GM19351 (cell line): ENCODE measurements around the gene MEF2A.

Experiments used
- ATAC-seq: cut with Tn5 transposase; IDR thresholded peaks from one replicate; pipeline ENCODE4 v1.9.1; 2021; ENCODE audit warnings: mild to moderate bottlenecking, moderate library complexity; ENCODE audit not compliant: unreplicated experiment

Gene MEF2A

GRCh38 chr15:99562238-99562637, 3.5 kb upstream of the MEF2A start:
- no peak for ATAC-seq

GRCh38 chr15:99564221-99565048, 1.3 kb upstream of the MEF2A start:
- peak; percentile 47 for ATAC-seq

DNA sequence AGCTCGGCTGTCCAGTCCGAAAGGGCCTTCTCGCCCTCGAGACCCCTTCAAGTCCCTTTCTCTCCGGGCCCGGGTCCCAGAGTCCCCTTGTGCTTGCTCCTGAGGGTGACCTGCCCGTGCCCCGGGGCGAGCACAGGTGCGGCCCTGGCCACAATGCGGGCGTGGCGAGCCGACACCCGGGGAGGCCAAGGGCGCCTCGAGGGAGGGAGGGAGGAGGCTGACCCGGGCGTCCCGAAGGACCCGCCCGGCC, 810 bp upstream of the MEF2A start:
- no peak for ATAC-seq

DNA sequence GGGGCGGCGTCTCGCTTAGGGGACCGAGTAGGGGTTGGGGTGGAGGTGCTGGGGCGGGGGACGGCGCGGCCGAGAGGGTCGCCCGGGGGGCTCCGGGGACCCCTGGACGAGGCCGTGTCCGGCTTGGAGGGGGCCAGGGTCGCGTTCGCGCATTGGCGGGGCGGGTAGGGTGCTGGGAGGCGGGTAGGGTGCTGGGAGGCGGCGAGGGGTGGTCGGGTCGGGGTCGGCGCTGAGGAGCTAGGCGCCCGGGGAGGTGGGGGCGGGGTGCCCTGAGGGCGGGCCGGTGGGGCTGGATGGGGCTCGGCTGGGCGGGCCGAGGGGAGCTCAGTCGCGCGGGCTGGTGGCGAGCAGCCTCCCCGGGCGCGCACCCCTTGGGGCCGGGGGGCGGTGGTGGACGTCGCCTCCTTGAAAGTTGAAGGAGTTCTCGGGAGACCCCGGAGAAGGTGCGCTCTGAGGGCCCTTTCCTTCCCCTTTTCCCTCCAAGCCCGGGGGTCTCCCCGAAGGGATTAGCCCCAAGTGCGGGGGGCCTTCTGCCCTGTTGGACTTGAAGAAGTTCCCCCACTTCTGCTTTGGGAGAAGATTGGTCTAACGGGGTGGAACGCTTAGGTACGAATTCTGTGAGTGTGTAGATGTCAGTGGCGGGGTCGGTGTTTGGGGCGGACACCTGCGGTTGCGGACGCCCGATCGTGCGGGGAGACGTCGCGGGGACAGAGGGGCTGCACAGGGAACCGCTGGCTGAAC, 543 bp downstream of the MEF2A start:
- no peak for ATAC-seq

DNA sequence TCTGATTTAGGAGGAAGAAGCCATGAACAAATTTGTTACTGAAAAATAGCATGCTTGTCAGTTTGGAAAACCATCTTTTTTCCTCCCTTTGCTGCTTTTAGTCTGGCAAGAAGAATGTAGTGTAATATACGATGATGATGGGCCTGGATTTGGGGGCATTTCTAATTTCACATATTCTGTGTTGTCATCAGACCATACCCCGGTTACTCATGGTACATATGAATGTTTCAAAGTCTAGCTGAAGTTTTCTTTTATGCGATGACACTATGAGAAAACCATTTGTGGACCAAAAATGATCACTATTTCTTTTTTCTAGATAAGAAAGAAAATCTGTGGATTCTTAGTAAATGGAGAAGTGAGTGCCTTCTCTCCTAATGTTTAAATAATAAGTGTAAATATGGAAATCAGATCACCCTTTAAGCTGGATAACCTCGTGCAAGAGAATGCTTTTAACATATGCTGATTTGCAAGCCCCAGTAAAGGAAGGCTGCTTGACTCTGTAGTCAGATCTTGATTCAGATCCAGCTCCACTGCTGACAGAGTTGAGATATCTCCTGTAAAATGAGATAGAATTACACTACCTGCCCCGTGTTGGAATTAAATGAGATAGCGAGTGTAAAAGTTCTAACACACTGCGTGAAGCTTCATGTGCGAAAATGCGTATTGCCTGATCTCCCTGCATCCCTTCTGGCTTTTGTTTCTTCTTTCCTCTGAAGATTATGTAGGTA, 3.0 kb downstream of the MEF2A start:
- no peak for ATAC-seq

DNA sequence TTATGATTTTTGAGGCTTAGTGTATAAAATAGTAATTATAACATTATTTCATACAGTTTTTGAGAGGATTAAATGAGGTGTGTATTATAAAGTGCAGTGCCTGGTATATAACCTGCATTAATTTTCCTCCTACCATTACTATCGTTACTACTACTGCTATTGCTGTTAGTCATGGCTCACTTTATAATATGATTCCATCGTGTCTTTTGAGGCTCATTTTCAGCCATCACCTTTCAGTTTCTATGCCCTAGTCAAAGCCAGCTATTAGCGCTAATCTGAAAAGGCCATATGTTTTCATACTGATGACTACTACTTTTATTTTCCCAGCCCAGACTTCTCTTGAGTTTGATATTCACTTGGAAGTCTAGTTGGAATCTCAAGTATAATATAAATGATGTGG, 5.5 kb downstream of the MEF2A start:
- ATAC-seq, result peak; percentile 61

DNA sequence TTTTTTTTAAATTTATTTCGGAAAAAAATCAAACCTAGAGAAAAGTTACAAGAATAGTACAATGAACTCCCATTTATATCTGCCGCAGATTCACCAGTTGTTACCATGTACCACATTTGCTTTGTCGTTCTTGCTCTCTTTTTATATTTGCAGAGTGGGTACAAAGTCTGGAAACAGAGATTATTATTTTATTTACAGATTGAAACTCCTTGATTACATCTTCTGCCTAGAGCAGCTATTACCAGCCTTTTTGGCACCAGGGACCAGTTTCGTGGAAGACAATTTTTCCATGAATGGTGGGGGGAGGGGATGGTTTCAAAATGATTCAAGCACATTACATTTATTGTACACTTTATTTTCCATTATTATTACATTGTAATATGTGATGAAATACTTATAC, 8.3 kb downstream of the MEF2A start:
- ATAC-seq, result no peak

DNA sequence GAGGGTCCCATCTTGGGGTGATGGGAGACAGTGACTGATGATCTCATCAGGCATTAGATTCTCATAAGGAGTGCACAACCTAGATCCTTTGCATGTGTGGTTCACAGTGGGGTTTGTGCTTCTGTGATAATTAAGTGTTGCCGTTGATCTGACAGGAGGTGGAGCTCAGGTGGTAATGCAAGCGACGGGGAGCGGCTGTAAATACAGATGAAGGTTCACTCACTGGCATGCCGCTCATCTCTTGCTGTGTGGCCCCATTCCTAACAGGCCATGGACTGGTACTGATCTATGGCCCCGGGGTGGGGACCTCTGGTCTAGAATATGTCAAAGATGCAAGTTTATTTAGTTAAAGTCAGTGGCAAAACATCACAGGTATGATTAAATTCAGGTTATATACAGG, 8.7 kb downstream of the MEF2A start:
- ATAC-seq, result no peak

DNA sequence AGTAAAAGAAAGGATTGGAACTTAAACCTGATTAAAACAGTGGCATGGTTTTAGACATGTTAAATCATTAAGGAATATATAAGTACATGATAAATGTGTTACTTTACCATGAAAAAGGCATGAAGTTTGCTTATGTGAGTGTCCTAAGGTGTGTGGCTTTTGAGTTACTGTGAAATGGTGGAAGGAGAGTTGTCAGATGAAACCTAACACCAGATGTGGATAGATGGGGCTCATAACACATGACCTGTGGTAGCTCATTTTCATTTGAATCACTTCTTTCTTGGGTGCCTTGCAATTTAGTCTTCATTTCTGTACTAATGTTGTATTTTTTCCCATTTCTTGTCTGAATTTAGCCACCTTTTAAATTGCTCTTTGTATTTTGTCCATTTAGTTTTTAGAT, 13.0 kb downstream of the MEF2A start:
- peak; percentile 71 for ATAC-seq

DNA sequence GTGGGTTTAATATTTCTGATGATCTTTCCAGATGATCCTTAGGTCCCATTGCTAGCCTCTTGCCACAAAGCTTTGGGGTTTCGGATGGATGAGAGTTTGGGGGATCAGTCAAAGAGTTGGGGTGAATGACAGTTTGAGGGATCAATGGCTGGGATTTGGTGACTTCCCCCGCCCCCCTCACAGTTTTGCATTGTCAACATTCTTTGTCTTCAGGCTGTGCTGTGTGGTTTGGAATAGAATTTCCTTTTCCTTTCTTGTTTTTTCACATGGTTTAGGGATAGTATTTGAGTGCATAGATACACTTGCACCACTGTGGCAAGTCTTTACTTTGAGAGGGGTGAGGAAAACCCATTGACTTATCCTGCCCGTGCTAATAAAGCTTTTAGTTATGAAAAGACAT, 14.3 kb downstream of the MEF2A start:
- no peak for ATAC-seq

GRCh38 chr15:99582508-99582960, 16.8 kb downstream of the MEF2A start:
- ATAC-seq, result peak; percentile 49

GRCh38 chr15:99584081-99584600, 18.4 kb downstream of the MEF2A start:
- ATAC-seq, result no peak

DNA sequence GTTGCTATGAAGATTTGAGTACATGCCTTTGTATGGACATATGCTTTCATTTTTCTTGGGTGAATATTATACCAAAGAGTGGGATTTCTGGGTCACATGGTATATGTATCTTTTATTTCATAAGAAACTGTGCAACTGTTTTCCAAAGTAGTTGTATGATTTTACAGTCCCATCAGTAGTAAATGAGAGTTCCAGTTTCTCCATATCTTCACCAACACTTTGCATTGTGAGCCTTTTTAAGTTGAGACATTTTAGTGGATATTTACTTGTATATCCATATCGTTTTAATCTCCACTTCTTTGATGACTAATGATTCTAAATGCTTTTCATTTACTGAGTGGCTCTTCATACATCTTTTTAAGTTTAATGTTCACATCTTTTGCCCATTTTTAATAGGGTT, 20.3 kb downstream of the MEF2A start:
- ATAC-seq, result no peak

DNA sequence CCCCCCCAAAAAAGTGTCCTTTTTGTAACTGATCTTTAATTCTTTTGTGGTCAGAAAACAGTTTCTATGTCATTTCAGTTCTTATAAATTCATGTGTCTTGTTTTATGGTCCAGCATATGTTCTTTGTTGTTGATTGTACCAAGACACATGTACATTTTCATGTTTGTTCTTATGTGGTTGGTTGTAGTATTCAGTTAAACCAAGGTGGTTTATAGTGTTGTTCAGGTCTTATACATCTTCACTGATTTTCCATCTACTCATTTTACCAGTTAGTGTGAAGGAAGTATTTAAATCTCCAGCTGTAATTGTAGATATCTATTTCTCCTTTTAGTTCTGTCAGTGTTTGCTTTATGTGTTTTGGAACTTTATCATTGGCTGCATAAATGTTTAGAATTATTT, 24.0 kb downstream of the MEF2A start:
- ATAC-seq, result no peak

GRCh38 chr15:99590913-99591646, 25.3 kb downstream of the MEF2A start:
- peak; percentile 63 for ATAC-seq

DNA sequence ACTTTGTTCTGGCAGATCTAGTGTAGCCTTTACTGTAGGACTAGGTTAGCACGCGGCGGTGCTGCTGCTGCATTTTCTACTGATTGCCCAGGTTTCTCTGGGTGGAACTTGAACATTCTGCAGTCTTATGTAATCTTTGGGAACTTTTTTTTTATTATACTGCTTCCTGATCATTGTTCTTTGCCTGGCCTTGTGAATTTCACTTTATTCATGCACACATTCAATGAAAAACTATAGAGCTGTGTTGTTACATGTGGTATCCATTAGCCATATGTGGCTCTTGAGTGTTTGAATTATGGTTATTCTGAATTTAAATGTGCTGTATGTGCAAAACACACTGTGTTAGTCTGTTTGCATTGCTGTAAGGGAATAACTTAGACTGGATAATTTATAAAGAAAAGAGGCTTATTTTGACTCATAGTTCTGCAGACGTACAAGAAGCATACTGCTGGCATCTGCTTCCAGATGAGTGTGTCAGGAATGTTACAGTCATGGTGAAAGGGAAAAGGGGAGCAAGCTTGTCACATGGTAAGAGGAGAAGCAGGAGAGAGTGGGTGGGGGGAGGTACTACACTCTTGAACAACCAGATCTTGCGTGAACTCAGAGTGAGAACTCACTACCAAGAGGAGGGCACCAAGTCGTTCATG, 26.5 kb downstream of the MEF2A start:
- no peak for ATAC-seq

- no peak for ATAC-seq
Observed at GRCh38 chr15:99593070-99593469, 27.3 kb downstream of the MEF2A start.

- no peak for ATAC-seq
Observed at GRCh38 chr15:99594916-99595315, 29.1 kb downstream of the MEF2A start.

GRCh38 chr15:99598296-99598695, 32.5 kb downstream of the MEF2A start:
- no peak for ATAC-seq

- ATAC-seq, result no peak
Observed at GRCh38 chr15:99603828-99604227, 38.0 kb downstream of the MEF2A start.
